Lung (tissue), 12 donors: ENCODE data around the gene NAV2. TPM values are rescaled to one million over a fixed set of nuclear protein-coding genes. Genes with fewer than 3 reads are reported as not detected.
"Not testable (repeated sequence)": the region's sequence is repeated elsewhere in the genome, so short reads cannot be mapped to it uniquely, and the experiment has no call there.

Experiments
- ATAC-seq: fragments of 200-7000 bp; cut with Tn5 transposase; one replicate; pipeline ENCODE4 v1.9.1; 2020; ENCODE audit warnings: moderate number of reproducible peaks; ENCODE audit not compliant: insufficient read depth, low FRiP score
- DNase-seq, 3 donors: peaks; one replicate each; pipeline ENCODE4 v3.0.0-alpha.2; 2013 to 2017
- H3K27ac ChIP-seq, 2 donors: one replicate each; pipeline ENCODE4 v1.5.1; 2013; ENCODE audit warnings: mild to moderate bottlenecking in 2 of 2, moderate library complexity in 2 of 2, control low read depth in 1 of 2, inconsistent platforms in 1 of 2, low read depth in 1 of 2, low read length in 1 of 2
- H3K27me3 ChIP-seq, 3 donors: one replicate each; pipeline ENCODE4 v1.5.1; 2013; ENCODE audit warnings: low read length in 2 of 3; ENCODE audit not compliant: control insufficient read depth in 3 of 3, insufficient read depth in 3 of 3
- H3K36me3 ChIP-seq, 4 donors: one replicate each; pipeline ENCODE4 v1.5.1; 2013; ENCODE audit warnings: low read length in 4 of 4, mild to moderate bottlenecking in 1 of 4, moderate library complexity in 1 of 4; ENCODE audit not compliant: control insufficient read depth in 4 of 4, insufficient read depth in 4 of 4
- H3K4me1 ChIP-seq, 5 donors: one replicate each; pipeline ENCODE4 v1.5.1; 2013; ENCODE audit warnings: low read length in 5 of 5, mild to moderate bottlenecking in 2 of 5, moderate library complexity in 1 of 5; ENCODE audit not compliant: control insufficient read depth in 5 of 5, insufficient read depth in 5 of 5
- H3K4me3 ChIP-seq: one replicate; pipeline ENCODE4 v1.5.1; 2013; ENCODE audit warnings: mild to moderate bottlenecking, control low read depth, moderate library complexity
- H3K9ac ChIP-seq, 2 donors: one replicate each; pipeline ENCODE4 v1.5.1; 2013; ENCODE audit warnings: low read length in 2 of 2, control low read depth in 1 of 2; ENCODE audit not compliant: insufficient read depth in 1 of 2
- H3K9me3 ChIP-seq, 4 donors: one replicate each; pipeline ENCODE4 v1.5.1; 2013; ENCODE audit warnings: low read length in 3 of 4, mild to moderate bottlenecking in 1 of 4, moderate library complexity in 1 of 4; ENCODE audit not compliant: control insufficient read depth in 4 of 4, insufficient read depth in 3 of 4
- CTCF ChIP-seq: IDR thresholded peaks from 2 replicates; pipeline ENCODE4 v1.5.1; 2012; ENCODE audit warnings: mild to moderate bottlenecking; ENCODE audit errors: control extremely low read depth, extremely low read depth
- WGBS, 2 donors: extraction: QIAGEN DNeasy Blood & Tissue Kit; methylation state at CpG; one replicate each; pipeline ENCODE4 v1.1.7; 2013; 5-methylcytosine and 5-hydroxymethylcytosine counted together
- polyA plus RNA-seq, 2 donors: library from polyadenylated mRNA; stranded (reverse); fragments of 200-250 nt; gene quantifications; one replicate each; pipeline ENCODE4 v1.2.1, GENCODE V29; 2013
- total RNA-seq, 2 donors: library from RNA; depleted of rRNA in 1 of 2; stranded (reverse); fragments of >200 nt in 1 of 2; gene quantifications; one replicate each; pipeline ENCODE4 v1.2.1, GENCODE V29; 2014 to 2021
- donor health status: control.
- donor health status: control.
- donor health status: Bipolar disorder and iron deficiency.
- donor health status: healthy.
- donor health status: DM: yes; HTN: yes; CAD: no.

The NAV2 gene
- total and polyA plus RNA-seq, 4 donors = 6.8 to 47.9 (median 20.2) TPM

GRCh38 chr11:19892387-19892786 lies 179.8 kb downstream of the NAV2 start:
- DNase-seq = no peak
- Histone ChIP-seq H3K27ac (no peak overlapping the region), H3K9me3 (no peaks in the 10 kb centered on the region), H3K27me3 (no peaks in the 10 kb centered on the region), H3K36me3 (peaks cover 0 to 20% (median 2%) of the 10 kb centered on the region in 4 donors), H3K4me3 (no peak overlapping the region), H3K9ac (no peak overlapping the region), H3K4me1 (peaks cover 0 to 14% (median 9%) of the 10 kb centered on the region in 5 donors)
- WGBS, 2 donors = 90 to 91% methylated on average over 11 of the region's 11 CpGs
- no peak for ATAC-seq
- no peak for TF ChIP-seq CTCF

- no peaks in the 10 kb centered on the region for H3K27me3 ChIP-seq
- H3K4me1 ChIP-seq = peaks cover 0 to 14% (median 9%) of the 10 kb centered on the region in 5 donors
- H3K9me3 ChIP-seq = no peaks in the 10 kb centered on the region
- TF ChIP-seq CTCF = no peak
- DNase-seq = peak in 2 of 3 donors; percentile 38 to 65
- no peak overlapping the region for H3K27ac ChIP-seq
- H3K36me3 ChIP-seq = peaks cover 0 to 20% (median 2%) of the 10 kb centered on the region in 4 donors
- ATAC-seq = no peak
- no peak overlapping the region for H3K9ac ChIP-seq
- no peak overlapping the region for H3K4me3 ChIP-seq
- 71 to 91% methylated on average over 1 of the region's 1 CpG for WGBS, 2 donors
These were observed 180.2 kb downstream of the NAV2 start for GRCh38 chr11:19892876-19893275.

- no peak overlapping the region for H3K27ac ChIP-seq
- H3K4me3 ChIP-seq = no peak overlapping the region
- H3K4me1 ChIP-seq = peaks cover 0 to 14% (median 9%) of the 10 kb centered on the region in 5 donors
- no peak overlapping the region for H3K9ac ChIP-seq
- H3K36me3 ChIP-seq = peaks cover 0 to 20% (median under 1%) of the 10 kb centered on the region in 4 donors
- ATAC-seq (no peak), DNase-seq (no peak)
- H3K27me3 ChIP-seq = no peaks in the 10 kb centered on the region
- 92 to 93% methylated on average over 2 of the region's 2 CpGs for WGBS, 2 donors
- no peaks in the 10 kb centered on the region for H3K9me3 ChIP-seq
- TF ChIP-seq CTCF = no peak
These were observed 181.8 kb downstream of the NAV2 start for GRCh38 chr11:19894404-19894803.

GRCh38 chr11:19895037-19895436 lies 182.4 kb downstream of the NAV2 start:
- H3K27ac ChIP-seq, H3K27me3 ChIP-seq, DNase-seq, H3K9ac ChIP-seq, H3K4me3 ChIP-seq, H3K9me3 ChIP-seq, ATAC-seq: not testable (repeated sequence)
- 95 to 97% methylated on average over 3 of the region's 3 CpGs for WGBS, 2 donors
- H3K36me3 ChIP-seq = peaks cover 0 to 16% (median under 1%) of the 10 kb centered on the region in 4 donors
- H3K4me1 ChIP-seq = peaks cover 0 to 11% (median 7%) of the 10 kb centered on the region in 5 donors
